HepG2 (cell line): Measurements from ENCODE around the gene ZNF483. TPM values are rescaled to one million over a fixed set of nuclear protein-coding genes. Genes with fewer than 3 reads are reported as not detected.

ENCODE experiments used
- CENPT ChIP-seq: sonication (generic); formaldehyde crosslinking; IDR thresholded peaks from 2 replicates; pipeline ENCODE4 v1.8.0; 2022; ENCODE audit warnings: low read depth, mild to moderate bottlenecking, moderate library complexity, missing genetic modification reagents
- DMAP1 ChIP-seq: IDR thresholded peaks from 2 replicates; pipeline ENCODE4 v1.6.1; 2016
- ELF1 ChIP-seq: sonication (generic); formaldehyde crosslinking; IDR thresholded peaks from 2 replicates; pipeline ENCODE4 v1.4.0; 2020; ENCODE audit warnings: missing genetic modification reagents
- MED1 ChIP-seq: sonication (generic); formaldehyde crosslinking; IDR thresholded peaks from 2 replicates; pipeline ENCODE4 v1.4.0; 2020; ENCODE audit warnings: missing genetic modification reagents
- NRL ChIP-seq: sonication (generic); formaldehyde crosslinking; IDR thresholded peaks from 2 replicates; pipeline ENCODE4 v1.5.0; 2020; ENCODE audit warnings: missing genetic modification reagents, mild to moderate bottlenecking, moderate library complexity, borderline replicate concordance
- PAF1 ChIP-seq: IDR thresholded peaks from 2 replicates; pipeline ENCODE4 v1.6.1; 2016; ENCODE audit warnings: missing genetic modification reagents, missing compliant biosample characterization
- PHF21A ChIP-seq: sonication (generic); formaldehyde crosslinking; IDR thresholded peaks from 2 replicates; pipeline ENCODE4 v1.5.0; 2020; ENCODE audit warnings: mild to moderate bottlenecking, missing genetic modification reagents
- POGK ChIP-seq: sonication (generic); formaldehyde crosslinking; conservative IDR thresholded peaks from 2 replicates; pipeline ENCODE4 v1.8.0; 2022; ENCODE audit warnings: mild to moderate bottlenecking, moderate library complexity, missing genetic modification reagents
- PREB ChIP-seq: sonication (generic); formaldehyde crosslinking; IDR thresholded peaks from 2 replicates; pipeline ENCODE4 v1.4.0; 2020; ENCODE audit warnings: missing genetic modification reagents
- PRMT3 ChIP-seq: sonication (generic); formaldehyde crosslinking; IDR thresholded peaks from 2 replicates; pipeline ENCODE4 v1.8.1; 2022; ENCODE audit warnings: low read depth, mild to moderate bottlenecking, moderate library complexity, missing genetic modification reagents, borderline replicate concordance
- RXRA ChIP-seq: sonication (generic); formaldehyde crosslinking; IDR thresholded peaks from 2 replicates; pipeline ENCODE4 v1.5.1; 2020; ENCODE audit warnings: missing genetic modification reagents
- SALL1 ChIP-seq: sonication (generic); formaldehyde crosslinking; IDR thresholded peaks from 2 replicates; pipeline ENCODE4 v1.8.0; 2022; ENCODE audit warnings: mild to moderate bottlenecking, missing genetic modification reagents
- SCMH1 ChIP-seq: sonication (generic); formaldehyde crosslinking; IDR thresholded peaks from 2 replicates; pipeline ENCODE4 v1.9.0; 2021; ENCODE audit warnings: missing genetic modification reagents, mild to moderate bottlenecking, borderline replicate concordance
- SOX5 ChIP-seq: IDR thresholded peaks from 2 replicates; pipeline ENCODE4 v1.6.1; 2016; ENCODE audit warnings: borderline replicate concordance
- ZIK1 ChIP-seq: sonication (generic); formaldehyde crosslinking; IDR thresholded peaks from 2 replicates; pipeline ENCODE4 v1.5.0; 2020; ENCODE audit warnings: mild to moderate bottlenecking, low read depth, missing genetic modification reagents, borderline replicate concordance
- ZNF101 ChIP-seq: sonication (generic); formaldehyde crosslinking; IDR thresholded peaks from 2 replicates; pipeline ENCODE4 v1.4.0; 2020; ENCODE audit warnings: mild to moderate bottlenecking, low read depth, missing genetic modification reagents, borderline replicate concordance
- ZNF564 ChIP-seq: sonication (generic); formaldehyde crosslinking; IDR thresholded peaks from 2 replicates; pipeline ENCODE4 v1.8.1; 2023; ENCODE audit warnings: mild to moderate bottlenecking, missing genetic modification reagents
- ZNF607 ChIP-seq: sonication (generic); formaldehyde crosslinking; IDR thresholded peaks from 2 replicates; pipeline ENCODE4 v1.5.1; 2020; ENCODE audit warnings: missing genetic modification reagents, mild to moderate bottlenecking, borderline replicate concordance
- ZNF652 ChIP-seq: IDR thresholded peaks from 2 replicates; pipeline ENCODE4 v1.6.1; 2016; ENCODE audit warnings: low read depth, borderline replicate concordance
- ZNF883 ChIP-seq: sonication (generic); formaldehyde crosslinking; IDR thresholded peaks from 2 replicates; pipeline ENCODE4 v1.5.1; 2020; ENCODE audit warnings: mild to moderate bottlenecking, missing genetic modification reagents; ENCODE audit errors: not compliant biosample characterization
- ZSCAN30 ChIP-seq: sonication (generic); formaldehyde crosslinking; IDR thresholded peaks from 2 replicates; pipeline ENCODE4 v1.5.0; 2020; ENCODE audit warnings: mild to moderate bottlenecking, missing genetic modification reagents
- polyA plus RNA-seq, 8 experiments: library from polyadenylated mRNA; depleted of rRNA in 3 of 8; stranded (reverse) in 7 of 8; unstranded in 1 of 8; fragments of >200 nt; fragmentation: Illumina TruSeq in 4 of 8; extraction: Trizol in 4 of 8; gene quantifications; 2 replicates each; pipeline versions ENCODE4 v1.2.1 to v1.2.3, GENCODE V29; 2011 to 2016; ENCODE audit warnings: low read depth in 4 of 8, missing spikeins in 1 of 8, mixed read lengths in 1 of 8; ENCODE audit not compliant: insufficient read depth in 1 of 8
- total RNA-seq, 5 experiments: library from RNA; depleted of rRNA; stranded (reverse); fragments of >200 nt; fragmentation: Illumina TruSeq; extraction: Trizol; gene quantifications; 2 replicates each; pipeline ENCODE4 v1.2.3, GENCODE V29; 2016; ENCODE audit warnings: low read depth in 1 of 5
- TF ChIP-seq, protein P1 (sequence below): sonication (generic); formaldehyde crosslinking; IDR thresholded peaks from 2 replicates; pipeline ENCODE4 v1.5.0; 2020; ENCODE audit warnings: mild to moderate bottlenecking, missing genetic modification reagents
- TF ChIP-seq, protein P2 (sequence below), 2 experiments: fragments of 450-650 bp in 1 of 2; sonication (generic) in 1 of 2; formaldehyde crosslinking; IDR thresholded peaks; 2 replicates each; pipeline versions ENCODE4 v1.5.0 to v1.8.0; 2020 to 2022; ENCODE audit warnings: mild to moderate bottlenecking in 1 of 2, missing genetic modification reagents in 1 of 2
- TF ChIP-seq, protein P3 (sequence below): sonication (generic); formaldehyde crosslinking; IDR thresholded peaks from 2 replicates; pipeline ENCODE4 v1.5.0; 2020; ENCODE audit warnings: missing genetic modification reagents

Gene ZNF483
- total and polyA plus RNA-seq, 2 of the 13 experiments (the other 11 are each of a cell fraction or from before 2014, with no cell fraction given) = 2.0 to 9.5 TPM

GRCh38 chr9:111524731-111525055 is 286 bp upstream of the ZNF483 start (continued):
- TF ChIP-seq, protein P1, sequence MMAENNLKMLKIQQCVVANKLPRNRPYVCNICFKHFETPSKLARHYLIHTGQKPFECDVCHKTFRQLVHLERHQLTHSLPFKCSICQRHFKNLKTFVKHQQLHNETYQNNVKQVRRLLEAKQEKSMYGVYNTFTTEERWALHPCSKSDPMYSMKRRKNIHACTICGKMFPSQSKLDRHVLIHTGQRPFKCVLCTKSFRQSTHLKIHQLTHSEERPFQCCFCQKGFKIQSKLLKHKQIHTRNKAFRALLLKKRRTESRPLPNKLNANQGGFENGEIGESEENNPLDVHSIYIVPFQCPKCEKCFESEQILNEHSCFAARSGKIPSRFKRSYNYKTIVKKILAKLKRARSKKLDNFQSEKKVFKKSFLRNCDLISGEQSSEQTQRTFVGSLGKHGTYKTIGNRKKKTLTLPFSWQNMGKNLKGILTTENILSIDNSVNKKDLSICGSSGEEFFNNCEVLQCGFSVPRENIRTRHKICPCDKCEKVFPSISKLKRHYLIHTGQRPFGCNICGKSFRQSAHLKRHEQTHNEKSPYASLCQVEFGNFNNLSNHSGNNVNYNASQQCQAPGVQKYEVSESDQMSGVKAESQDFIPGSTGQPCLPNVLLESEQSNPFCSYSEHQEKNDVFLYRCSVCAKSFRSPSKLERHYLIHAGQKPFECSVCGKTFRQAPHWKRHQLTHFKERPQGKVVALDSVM = no peak
- TF ChIP-seq, protein P2, sequence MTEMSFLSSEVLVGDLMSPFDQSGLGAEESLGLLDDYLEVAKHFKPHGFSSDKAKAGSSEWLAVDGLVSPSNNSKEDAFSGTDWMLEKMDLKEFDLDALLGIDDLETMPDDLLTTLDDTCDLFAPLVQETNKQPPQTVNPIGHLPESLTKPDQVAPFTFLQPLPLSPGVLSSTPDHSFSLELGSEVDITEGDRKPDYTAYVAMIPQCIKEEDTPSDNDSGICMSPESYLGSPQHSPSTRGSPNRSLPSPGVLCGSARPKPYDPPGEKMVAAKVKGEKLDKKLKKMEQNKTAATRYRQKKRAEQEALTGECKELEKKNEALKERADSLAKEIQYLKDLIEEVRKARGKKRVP (CRISPR knock-in tag; IDR thresholded peaks at IDR 0.05) = no peak
- TF ChIP-seq POGK (CRISPR knock-in tag) = no peak
- TF ChIP-seq PHF21A = no peak
- TF ChIP-seq ZNF101 = no peak
- TF ChIP-seq ZNF652 (CRISPR knock-in tag) = no peak
- no peak for TF ChIP-seq ZNF564 (CRISPR knock-in tag)
- TF ChIP-seq ZNF607 = no peak
- no peak for TF ChIP-seq RXRA
- TF ChIP-seq CENPT (CRISPR knock-in tag) = no peak
- no peak for TF ChIP-seq ZSCAN30 (CRISPR knock-in tag)
- no peak for TF ChIP-seq SOX5 (CRISPR knock-in tag)
- 0 out of 2 replicates have a peak, but pooled peaks have one; percentile 16 for TF ChIP-seq DMAP1 (CRISPR knock-in tag)
- no peak for TF ChIP-seq PRMT3 (CRISPR knock-in tag)
- no peak for TF ChIP-seq PREB (CRISPR knock-in tag)
- no peak for TF ChIP-seq PAF1 (CRISPR knock-in tag)
- TF ChIP-seq, protein P3, sequence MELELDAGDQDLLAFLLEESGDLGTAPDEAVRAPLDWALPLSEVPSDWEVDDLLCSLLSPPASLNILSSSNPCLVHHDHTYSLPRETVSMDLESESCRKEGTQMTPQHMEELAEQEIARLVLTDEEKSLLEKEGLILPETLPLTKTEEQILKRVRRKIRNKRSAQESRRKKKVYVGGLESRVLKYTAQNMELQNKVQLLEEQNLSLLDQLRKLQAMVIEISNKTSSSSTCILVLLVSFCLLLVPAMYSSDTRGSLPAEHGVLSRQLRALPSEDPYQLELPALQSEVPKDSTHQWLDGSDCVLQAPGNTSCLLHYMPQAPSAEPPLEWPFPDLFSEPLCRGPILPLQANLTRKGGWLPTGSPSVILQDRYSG = no peak
- TF ChIP-seq ELF1 (CRISPR knock-in tag) = no peak
- TF ChIP-seq MED1 (CRISPR knock-in tag) = no peak
- no peak for TF ChIP-seq ZIK1
- TF ChIP-seq SCMH1 (CRISPR knock-in tag) = no peak
- TF ChIP-seq SALL1 = no peak
- no peak for TF ChIP-seq ZNF883 (CRISPR knock-in tag)
- no peak for TF ChIP-seq NRL (CRISPR knock-in tag)
